WTC11 (cell line): ENCODE results near the gene SARS1.

Experiments used
- CREM ChIP-seq: sonication (generic); formaldehyde crosslinking; IDR thresholded peaks from 2 replicates; pipeline ENCODE4 v1.8.1; 2022; ENCODE audit warnings: mild to moderate bottlenecking, missing genetic modification reagents, moderate library complexity
- IRF2 ChIP-seq: sonication (generic); formaldehyde crosslinking; IDR thresholded peaks from 2 replicates; pipeline ENCODE4 v1.8.0; 2022; ENCODE audit warnings: low read depth, missing genetic modification reagents, borderline replicate concordance
- JUN ChIP-seq: sonication (generic); formaldehyde crosslinking; IDR thresholded peaks from 2 replicates; pipeline ENCODE4 v1.8.0; 2023; ENCODE audit warnings: mild to moderate bottlenecking, missing genetic modification reagents
- KAT7 ChIP-seq: sonication (generic); formaldehyde crosslinking; IDR thresholded peaks from 2 replicates; pipeline ENCODE4 v1.8.1; 2023; ENCODE audit warnings: missing genetic modification reagents, mild to moderate bottlenecking, borderline replicate concordance
- MAX ChIP-seq: sonication (generic); formaldehyde crosslinking; IDR thresholded peaks from 2 replicates; pipeline ENCODE4 v1.8.0; 2022; ENCODE audit warnings: mild to moderate bottlenecking, missing genetic modification reagents
- SP1 ChIP-seq: sonication (generic); formaldehyde crosslinking; conservative IDR thresholded peaks from 2 replicates; pipeline ENCODE4 v1.8.1; 2022; ENCODE audit warnings: missing genetic modification reagents
- TCF7 ChIP-seq: sonication (generic); formaldehyde crosslinking; IDR thresholded peaks from 2 replicates; pipeline ENCODE4 v1.8.0; 2022; ENCODE audit warnings: mild to moderate bottlenecking, low read depth, missing genetic modification reagents, moderate library complexity
- ZNF317 ChIP-seq: sonication (generic); formaldehyde crosslinking; IDR thresholded peaks from 2 replicates; pipeline ENCODE4 v1.8.1; 2023; ENCODE audit warnings: low read depth, mild to moderate bottlenecking, moderate library complexity, missing genetic modification reagents, borderline replicate concordance
- ZNF532 ChIP-seq: fragments of 250-450 bp; sonication (Bioruptor Pico); IDR thresholded peaks from 2 replicates; pipeline ENCODE4 v1.9.0; 2021; ENCODE audit warnings: mild to moderate bottlenecking, borderline replicate concordance
- TF ChIP-seq, protein P1 (sequence below): sonication (generic); formaldehyde crosslinking; IDR thresholded peaks from 2 replicates; pipeline ENCODE4 v1.8.1; 2023; ENCODE audit warnings: mild to moderate bottlenecking, missing genetic modification reagents, moderate library complexity
- TF ChIP-seq, protein P2 (sequence below): fragments of 200-600 bp; IDR thresholded peaks from 2 replicates; pipeline ENCODE4 v1.8.0; 2022; ENCODE audit warnings: antibody characterized with exemption

GRCh38 chr1:109185357-109185756 is 28.4 kb upstream of the SARS1 start:
- no peak for TF ChIP-seq TCF7
- TF ChIP-seq, protein P1, sequence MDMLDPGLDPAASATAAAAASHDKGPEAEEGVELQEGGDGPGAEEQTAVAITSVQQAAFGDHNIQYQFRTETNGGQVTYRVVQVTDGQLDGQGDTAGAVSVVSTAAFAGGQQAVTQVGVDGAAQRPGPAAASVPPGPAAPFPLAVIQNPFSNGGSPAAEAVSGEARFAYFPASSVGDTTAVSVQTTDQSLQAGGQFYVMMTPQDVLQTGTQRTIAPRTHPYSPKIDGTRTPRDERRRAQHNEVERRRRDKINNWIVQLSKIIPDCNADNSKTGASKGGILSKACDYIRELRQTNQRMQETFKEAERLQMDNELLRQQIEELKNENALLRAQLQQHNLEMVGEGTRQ (CRISPR knock-in tag): no peak
- TF ChIP-seq, protein P2, sequence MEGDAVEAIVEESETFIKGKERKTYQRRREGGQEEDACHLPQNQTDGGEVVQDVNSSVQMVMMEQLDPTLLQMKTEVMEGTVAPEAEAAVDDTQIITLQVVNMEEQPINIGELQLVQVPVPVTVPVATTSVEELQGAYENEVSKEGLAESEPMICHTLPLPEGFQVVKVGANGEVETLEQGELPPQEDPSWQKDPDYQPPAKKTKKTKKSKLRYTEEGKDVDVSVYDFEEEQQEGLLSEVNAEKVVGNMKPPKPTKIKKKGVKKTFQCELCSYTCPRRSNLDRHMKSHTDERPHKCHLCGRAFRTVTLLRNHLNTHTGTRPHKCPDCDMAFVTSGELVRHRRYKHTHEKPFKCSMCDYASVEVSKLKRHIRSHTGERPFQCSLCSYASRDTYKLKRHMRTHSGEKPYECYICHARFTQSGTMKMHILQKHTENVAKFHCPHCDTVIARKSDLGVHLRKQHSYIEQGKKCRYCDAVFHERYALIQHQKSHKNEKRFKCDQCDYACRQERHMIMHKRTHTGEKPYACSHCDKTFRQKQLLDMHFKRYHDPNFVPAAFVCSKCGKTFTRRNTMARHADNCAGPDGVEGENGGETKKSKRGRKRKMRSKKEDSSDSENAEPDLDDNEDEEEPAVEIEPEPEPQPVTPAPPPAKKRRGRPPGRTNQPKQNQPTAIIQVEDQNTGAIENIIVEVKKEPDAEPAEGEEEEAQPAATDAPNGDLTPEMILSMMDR: no peak
- no peak for TF ChIP-seq ZNF532 (CRISPR knock-in tag)
- TF ChIP-seq JUN (CRISPR knock-in tag): no peak
- TF ChIP-seq CREM (CRISPR knock-in tag): no peak
- TF ChIP-seq SP1: no peak
- no peak for TF ChIP-seq MAX (CRISPR knock-in tag)
- no peak for TF ChIP-seq KAT7 (CRISPR knock-in tag)
- no peak for TF ChIP-seq ZNF317
- TF ChIP-seq IRF2 (CRISPR knock-in tag): no peak
